K562 (cell line): ENCODE measurements around the gene SSU72. TPM values are rescaled to one million over a fixed set of nuclear protein-coding genes. Genes with fewer than 3 reads are reported as not detected.

Experiments
- ARID2 ChIP-seq: fragments of 450-650 bp; IDR thresholded peaks from 2 replicates; pipeline ENCODE4 v1.6.1; 2017; ENCODE audit warnings: antibody characterized with exemption, mild to moderate bottlenecking
- FOXK2 ChIP-seq, 2 experiments: fragments of 450-650 bp; IDR thresholded peaks in 1 of 2; conservative IDR thresholded peaks in 1 of 2; 2 replicates each; pipeline ENCODE4 v1.6.1; 2016; ENCODE audit warnings: low read depth in 2 of 2, mild to moderate bottlenecking in 1 of 2
- MITF ChIP-seq: IDR thresholded peaks from 2 replicates; pipeline ENCODE4 v1.6.1; 2014; ENCODE audit warnings: antibody characterized with exemption
- NR2C1 ChIP-seq, 2 experiments: fragments of 450-650 bp; IDR thresholded peaks; 2 replicates each; pipeline ENCODE4 v1.6.1; 2017; ENCODE audit warnings: mild to moderate bottlenecking in 2 of 2, antibody characterized with exemption in 1 of 2, inconsistent platforms in 1 of 2, missing compliant biosample characterization in 1 of 2, missing genetic modification characterization in 1 of 2
- SRF ChIP-seq, 2 experiments: fragments of 250-450, 450-650 bp in 1 of 2; sonication (Bioruptor Pico) in 1 of 2; sonication (generic) in 1 of 2; formaldehyde crosslinking; IDR thresholded peaks; 2 replicates each; pipeline versions ENCODE4 v1.5.0 to v1.5.1; 2020 to 2022; ENCODE audit warnings: mild to moderate bottlenecking in 1 of 2, missing genetic modification reagents in 1 of 2
- YY1 ChIP-seq, 3 experiments: IDR thresholded peaks; 2 replicates each; pipeline ENCODE4 v1.6.1; 2011; ENCODE audit warnings: low read length in 2 of 3, mild to moderate bottlenecking in 2 of 3, moderate library complexity in 2 of 3, borderline replicate concordance in 1 of 3, control low read depth in 1 of 3, low read depth in 1 of 3; ENCODE audit not compliant: insufficient read depth in 3 of 3, insufficient replicate concordance in 2 of 3, control insufficient read depth in 1 of 3, insufficient read length in 1 of 3; ENCODE audit errors: extremely low read depth in 1 of 3
- ZNF24 ChIP-seq: fragments of 450-650 bp; IDR thresholded peaks from 2 replicates; pipeline ENCODE4 v1.6.1; 2016
- ZNF347 ChIP-seq: fragments of 450-650 bp; formaldehyde crosslinking; IDR thresholded peaks from 2 replicates; pipeline ENCODE4 v1.4.0; 2020; ENCODE audit warnings: low read depth, mild to moderate bottlenecking, moderate library complexity
- ZNF395 ChIP-seq: fragments of 200-800 bp; sonication (Bioruptor generic); IDR thresholded peaks from 2 replicates; pipeline ENCODE4 v1.6.1; 2017; ENCODE audit warnings: missing genetic modification characterization, missing compliant biosample characterization
- ZZZ3 ChIP-seq: fragments of 450-650 bp; IDR thresholded peaks from 2 replicates; pipeline ENCODE4 v1.6.1; 2016; ENCODE audit warnings: antibody characterized with exemption, mild to moderate bottlenecking, moderate library complexity
- polyA plus RNA-seq, 8 experiments: library from polyadenylated mRNA; depleted of rRNA in 4 of 8; stranded (reverse) in 5 of 8; unstranded in 3 of 8; fragments of >200 nt; fragmentation: Nextera tagmentation in 2 of 8; fragmentation: Illumina TruSeq in 1 of 8; extraction: Ambion mirVana in 2 of 8; extraction: Trizol in 1 of 8; gene quantifications; 2 replicates each; pipeline versions ENCODE4 v1.2.1 to v1.2.3, GENCODE V29; 2011 to 2014; ENCODE audit warnings: inconsistent platforms in 1 of 8, missing spikeins in 1 of 8
- total RNA-seq, 7 experiments: library from RNA; depleted of rRNA in 6 of 7; stranded (reverse); fragments of >200 nt in 6 of 7; fragmentation: Illumina TruSeq in 2 of 7; extraction: Trizol in 2 of 7; gene quantifications; 2 replicates each; pipeline versions ENCODE4 v1.2.1 to v1.2.3, GENCODE V29; 2011 to 2021; ENCODE audit warnings: low replicate concordance in 1 of 7

SSU72 gene
- total and polyA plus RNA-seq, 9 of the 15 experiments (the other 6 are each of a cell fraction or from before 2014, with no cell fraction given), result 70.8 to 201 (median 94.6) TPM

GRCh38 chr1:1537626-1538250, 36.9 kb downstream of the SSU72 start (continued):
- TF ChIP-seq YY1 (IDR thresholded peaks at IDR 0.05; ENCODE audit: borderline replicate concordance in 1 of 3, control insufficient read depth in 1 of 3, extremely low read depth in 1 of 3, insufficient read depth in 3 of 3, insufficient read length in 1 of 3, insufficient replicate concordance in 2 of 3, low read depth in 1 of 3, low read length in 2 of 3), result no peak
- no peak for TF ChIP-seq ZNF395 (CRISPR knock-in tag)
- TF ChIP-seq ZNF347 (CRISPR knock-in tag), result no peak
- no peak for TF ChIP-seq NR2C1 (IDR thresholded peaks at IDR 0.05)
- no peak for TF ChIP-seq NR2C1 (tag; IDR thresholded peaks at IDR 0.05)
- no peak for TF ChIP-seq ZZZ3
- no peak for TF ChIP-seq ARID2
- TF ChIP-seq FOXK2 (conservative IDR thresholded peaks at IDR 0.05 in 1 of 2, IDR thresholded peaks at IDR 0.05 in 1 of 2; ENCODE audit: low read depth in 2 of 2), result no peak
- TF ChIP-seq SRF (CRISPR knock-in tag; IDR thresholded peaks at IDR 0.05), result no peak
- TF ChIP-seq MITF, result no peak
- TF ChIP-seq ZNF24, result no peak
